Measurements from ENCODE around the gene YJEFN3. TPM values are rescaled to one million over a fixed set of nuclear protein-coding genes. Genes with fewer than 3 reads are reported as not detected.

YJEFN3 gene
- total and polyA plus RNA-seq, 10 of the 15 experiments (the other 5 are each of a cell fraction or from before 2014, with no cell fraction given), result 0.05 to 6.9 (median 3.5) TPM

DNA sequence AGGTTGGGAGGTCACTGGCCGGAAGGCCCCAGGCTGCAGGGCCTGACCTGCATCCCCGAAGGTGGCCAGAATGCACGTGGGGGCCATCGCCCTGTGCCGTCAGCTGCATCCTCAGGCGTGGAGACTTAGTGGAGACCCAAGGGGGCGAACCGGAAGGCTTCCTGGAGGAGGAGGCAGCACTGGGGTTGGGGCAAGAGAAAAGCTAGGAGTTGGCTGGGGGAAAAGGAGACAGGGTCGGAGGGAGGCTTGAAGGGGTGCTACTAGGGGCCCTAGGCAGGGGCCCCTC, 1.4 kb upstream of the YJEFN3 start:
- ChIA-PET SMC1A (ENCODE audit: uncharacterized antibody, unreplicated experiment) (no interaction called here), CTCF (interaction anchor here (0.7 kb wide), 1 partner anchor 117 kb away, joined by 3 read pairs; no protein-coding TSS in a partner anchor), POLR2A (no interaction called here), RAD21 (ENCODE audit: unreplicated experiment) (no interaction called here)
- Histone ChIP-seq H3K9me3 (replicated peaks; ENCODE audit: control insufficient read depth, insufficient read depth, low read length) (no peaks in the 10 kb centered on the region), H3K4me1 (ENCODE audit: control insufficient read depth, insufficient read depth, low read length) (peaks cover 34% of the 10 kb centered on the region), H3K36me3 (ENCODE audit: control insufficient read depth in 2 of 2, insufficient read depth in 2 of 2, low read length in 1 of 2) (peaks cover 3 to 23% of the 10 kb centered on the region in 2 experiments; a peak in 3 of 4 replicates), H2AFZ (ENCODE audit: control insufficient read depth, low read depth, low read length) (no peak overlapping the region), H3K79me2 (ENCODE audit: control insufficient read depth, insufficient read depth, low read length) (peaks cover 24% of the 10 kb centered on the region), H3K4me3 (no peak overlapping the region), H3K27me3 (replicated peaks in 1 of 2; ENCODE audit: control insufficient read depth in 2 of 2, insufficient read depth in 2 of 2, low read length in 1 of 2) (no peaks in the 10 kb centered on the region), H4K20me1 (ENCODE audit: control insufficient read depth, insufficient read depth) (no peaks in the 10 kb centered on the region), H3K4me2 (ENCODE audit: control insufficient read depth, insufficient read depth) (no peak overlapping the region), H3K27ac (ENCODE audit: control insufficient read depth, insufficient read depth) (no peak overlapping the region), H3K9ac (ENCODE audit: control insufficient read depth, insufficient read depth, low read length) (no peak overlapping the region)
- FAIRE-seq (no peak), ATAC-seq (no peak), DNase-seq (ENCODE audit: low read depth, low spot score) (no peak)
- WGBS (ENCODE audit: insufficient coverage, insufficient replicate concordance, low lambda C conversion rate, missing lambda C conversion rate), result 95% methylated on average over 9 of the region's 9 CpGs
- intact Hi-C loops (cut with micrococcal nuclease; ENCODE audit: unreplicated experiment) (no loop called here), in situ Hi-C loops (cut with MboI) (loop anchor here (5.0 to 25.0 kb wide), 7 partner anchors 115 to 1510 kb away; partner anchors contain the start of genes GMIP, ZNF66 and ZNF737)
- BruUV-seq (replicated peaks), result no TSS peak
- TF ChIP-seq NFYB (IDR thresholded peaks at IDR 0.05; ENCODE audit: insufficient read depth, low read depth, low read length) (no peak), RB1 (IDR thresholded peaks at IDR 0.05; ENCODE audit: borderline replicate concordance) (no peak), RAD21 (IDR thresholded peaks at IDR 0.05; ENCODE audit: insufficient read depth, low read depth, low read length) (no peak), EZH2 (IDR thresholded peaks at IDR 0.05; ENCODE audit: borderline replicate concordance, control insufficient read depth, low read depth, low read length) (no peak)
- TF ChIP-seq, protein P1, sequence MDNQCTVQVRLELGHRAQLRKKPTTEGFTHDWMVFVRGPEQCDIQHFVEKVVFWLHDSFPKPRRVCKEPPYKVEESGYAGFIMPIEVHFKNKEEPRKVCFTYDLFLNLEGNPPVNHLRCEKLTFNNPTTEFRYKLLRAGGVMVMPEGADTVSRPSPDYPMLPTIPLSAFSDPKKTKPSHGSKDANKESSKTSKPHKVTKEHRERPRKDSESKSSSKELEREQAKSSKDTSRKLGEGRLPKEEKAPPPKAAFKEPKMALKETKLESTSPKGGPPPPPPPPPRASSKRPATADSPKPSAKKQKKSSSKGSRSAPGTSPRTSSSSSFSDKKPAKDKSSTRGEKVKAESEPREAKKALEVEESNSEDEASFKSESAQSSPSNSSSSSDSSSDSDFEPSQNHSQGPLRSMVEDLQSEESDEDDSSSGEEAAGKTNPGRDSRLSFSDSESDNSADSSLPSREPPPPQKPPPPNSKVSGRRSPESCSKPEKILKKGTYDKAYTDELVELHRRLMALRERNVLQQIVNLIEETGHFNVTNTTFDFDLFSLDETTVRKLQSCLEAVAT (IDR thresholded peaks at IDR 0.05), result peak; percentile 60; the same call in 1 of the 2 replicates

Measured in GM12878 (cell line).